Measurements from ENCODE around the gene TFE3. TPM values are rescaled to one million over a fixed set of nuclear protein-coding genes. Genes with fewer than 3 reads are reported as not detected.

Gene TFE3
- 15.3 and 18.1 TPM in 2 replicates for total RNA-seq

DNA sequence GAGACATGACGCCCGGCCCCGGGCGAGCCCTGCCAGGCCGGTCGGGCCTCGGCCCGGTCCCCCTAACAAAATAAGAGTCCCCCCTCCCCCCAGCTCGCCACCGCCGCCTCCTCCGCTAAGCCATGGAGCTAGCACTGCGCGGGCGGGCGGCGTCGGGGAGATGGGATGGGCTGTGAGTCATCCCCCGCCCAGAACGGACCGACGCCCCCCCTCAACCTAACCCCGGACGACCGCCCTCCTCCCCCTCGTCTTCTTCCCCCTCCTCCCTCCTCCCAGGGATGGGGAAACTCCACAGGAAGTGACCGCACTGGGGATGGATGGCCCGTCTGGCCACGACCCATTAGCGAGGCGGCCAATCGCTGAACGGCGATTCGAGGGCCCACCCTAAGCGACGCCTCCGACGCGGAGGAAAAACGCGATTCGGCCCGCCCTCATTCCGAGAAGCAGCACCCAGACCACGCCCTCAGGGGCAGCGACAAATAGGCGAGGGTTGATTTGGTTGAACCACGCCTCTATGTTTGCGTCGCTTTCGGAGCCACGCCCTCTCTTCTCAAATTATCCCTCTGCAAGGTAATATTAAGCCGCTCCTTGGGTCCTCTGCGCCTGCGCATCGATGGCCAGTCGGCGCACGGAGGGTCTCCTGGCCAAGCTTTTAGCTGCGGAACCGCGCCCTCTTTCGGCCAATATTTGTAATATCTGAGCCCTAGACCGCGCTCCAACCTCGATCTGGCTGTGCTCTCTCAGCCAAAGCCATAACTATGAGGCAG, at the start of gene TFE3:
TFE3 (minus strand) TSS at position 138 of the 767 bp plus-strand sequence; CDS start at position 7, 131 bp downstream.

DNA sequence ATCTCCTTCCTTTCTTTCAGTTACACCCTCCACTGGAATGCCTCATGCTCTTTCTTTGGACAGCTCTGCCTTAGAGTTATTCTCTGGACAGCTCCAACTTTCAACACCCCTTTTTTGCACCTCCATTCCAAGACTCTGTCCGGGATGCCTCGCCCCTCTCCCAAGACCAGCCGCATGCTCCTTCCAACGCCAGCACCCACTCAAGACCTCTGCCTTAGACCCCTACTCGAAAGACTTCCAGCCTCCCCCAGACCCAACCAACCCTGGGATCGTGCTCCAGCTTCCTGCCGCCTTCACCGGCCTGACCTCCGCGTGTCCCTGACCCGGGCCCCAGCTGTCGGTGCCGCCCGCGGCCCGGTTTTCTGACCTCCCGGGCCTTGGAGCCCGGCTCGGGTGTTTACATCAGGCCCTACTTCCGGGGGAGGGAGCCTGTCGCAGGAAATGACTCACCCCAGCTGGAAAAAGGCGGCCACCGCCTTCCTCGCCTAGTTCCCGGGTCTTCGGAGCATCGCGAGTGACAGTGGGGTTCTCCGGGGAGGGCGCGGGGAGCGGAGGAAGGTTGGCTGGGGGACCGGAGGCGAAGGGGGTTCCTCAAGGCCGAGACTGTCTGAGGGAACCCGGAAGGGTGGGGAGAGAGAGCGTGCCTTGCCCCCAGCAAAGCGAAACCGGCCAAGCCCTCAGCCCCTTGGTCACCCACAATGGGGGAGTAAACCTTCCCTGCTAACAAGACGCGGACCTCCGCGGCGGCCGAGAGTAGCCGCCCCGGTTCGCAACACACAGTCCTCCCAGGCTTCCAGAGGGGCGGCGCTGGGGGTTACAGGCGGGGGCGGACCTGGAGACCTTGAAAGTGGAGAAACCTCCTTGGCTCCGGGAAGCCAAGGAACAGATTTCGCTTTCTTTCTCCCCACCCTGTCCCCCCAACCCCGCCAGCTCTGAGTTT, 36.6 kb upstream of the TFE3 start, which contains the start of gene WDR45:
WDR45 (minus strand) TSS at position 399 of the 940 bp plus-strand sequence. CDS start 1,792 bp downstream, outside the sequence.

GRCh38 chrX:49073601-49074575, 30.7 kb upstream of the TFE3 start, which contains the start of gene PRAF2:
TSS of gene PRAF2 (minus strand) at chrX:49074002. CDS start at chrX:49073987, 15 bp downstream.

DNA sequence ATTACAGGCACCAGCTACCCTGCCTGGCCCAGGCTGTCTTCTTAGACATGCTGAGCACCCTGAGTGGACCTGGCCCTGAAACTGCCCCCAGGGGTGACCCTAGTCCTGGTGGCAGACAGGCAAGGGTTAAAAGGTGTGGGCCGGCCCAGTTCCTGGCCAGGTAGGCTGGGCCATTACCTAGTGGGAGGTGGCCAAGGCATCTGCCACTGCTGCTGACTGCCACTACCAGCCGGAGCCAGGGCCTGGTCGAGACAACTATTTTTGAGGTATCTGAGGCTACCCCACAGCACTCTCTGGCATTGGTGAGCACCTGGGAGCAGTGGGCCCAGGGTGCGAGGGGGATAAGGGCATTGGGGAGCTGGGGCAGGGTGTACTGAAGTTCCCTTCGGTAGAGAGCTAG, 15.6 kb upstream of the TFE3 start, which contains the start of gene CCDC120:
CCDC120 (plus strand) TSS at position 206 of the 400 bp plus-strand sequence. CDS start 3,043 bp downstream, outside the sequence.

DNA sequence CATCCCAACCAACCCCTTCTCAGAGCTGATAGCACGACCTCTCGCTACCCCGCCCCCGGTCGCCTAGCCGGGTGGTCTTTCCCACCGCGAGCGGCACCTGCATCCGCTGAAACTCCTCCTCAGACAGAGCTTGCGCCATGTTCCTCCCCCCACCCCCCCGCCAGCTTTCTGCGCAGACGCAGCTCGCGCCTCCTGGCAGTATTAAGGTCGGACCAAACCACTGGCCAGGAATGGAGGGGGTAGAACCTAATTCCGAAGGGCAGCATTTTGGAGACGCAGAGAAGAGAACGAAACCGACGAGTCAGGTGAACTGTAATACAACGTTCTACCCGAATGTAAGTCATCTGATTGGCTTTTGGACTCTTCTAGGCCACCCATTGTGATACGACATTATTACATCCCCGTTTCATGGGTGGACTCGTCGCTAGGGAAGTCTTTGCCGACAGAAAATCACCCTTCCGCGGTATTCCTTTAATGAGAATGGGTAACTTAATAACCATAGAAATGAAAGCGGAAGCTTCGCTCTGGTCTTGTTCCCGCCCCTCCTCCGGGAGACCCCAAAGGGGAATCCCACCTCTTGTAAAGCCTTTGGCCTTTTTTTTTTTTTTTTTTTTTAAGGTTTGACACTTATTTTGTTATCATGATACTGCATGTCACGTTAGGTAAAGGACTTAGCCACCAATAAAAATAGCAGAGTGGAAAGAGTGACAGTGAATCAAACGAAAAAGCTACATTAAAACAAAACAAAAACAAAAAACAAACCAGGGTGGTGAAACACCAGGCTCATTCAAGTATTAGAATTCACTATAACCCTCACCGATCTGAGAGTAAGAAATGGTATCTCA, 40.8 kb downstream of the TFE3 start, which contains the start of gene GRIPAP1:
GRIPAP1 (minus strand) TSS at position 174 of the 845 bp plus-strand sequence; CDS start at position 139, 35 bp downstream.

Other genes starting within 250 kb of the TFE3 start
- gene HDAC6, start 241.3 kb downstream of the TFE3 start, total RNA-seq: 20.1 and 28.6 TPM in 2 replicates
- not detected in 2 replicates for gene ERAS, start 216.8 kb downstream of the TFE3 start, total RNA-seq
- gene PCSK1N, start 207.7 kb downstream of the TFE3 start, total RNA-seq: under 0.01 TPM in 1 of 2 replicates, not detected in the other
- gene TIMM17B, start 145.6 kb downstream of the TFE3 start, total RNA-seq: 35.0 and 36.4 TPM in 2 replicates
- 79.9 and 99.7 TPM in 2 replicates for gene PQBP1, start 145.4 kb downstream of the TFE3 start, total RNA-seq
- 12.7 and 14.3 TPM in 2 replicates for gene SLC35A2, start 131.7 kb downstream of the TFE3 start, total RNA-seq
- gene PIM2, start 124.3 kb downstream of the TFE3 start, total RNA-seq: 4.9 and 5.8 TPM in 2 replicates
- gene OTUD5, start 85.8 kb downstream of the TFE3 start, total RNA-seq: 18.4 and 25.7 TPM in 2 replicates
- gene KCND1, start 71.5 kb downstream of the TFE3 start, total RNA-seq: 0.46 and 0.65 TPM in 2 replicates
- gene GRIPAP1, start 41.1 kb downstream of the TFE3 start, total RNA-seq: 22.4 and 27.1 TPM in 2 replicates
- 0.61 and 0.65 TPM in 2 replicates for gene CCDC120, start 15.6 kb upstream of the TFE3 start, total RNA-seq
- gene PRAF2, start 30.6 kb upstream of the TFE3 start, total RNA-seq: 4.6 and 5.2 TPM in 2 replicates
- 24.0 and 34.0 TPM in 2 replicates for gene WDR45, start 36.5 kb upstream of the TFE3 start, total RNA-seq
- gene GPKOW, start 80.4 kb upstream of the TFE3 start, total RNA-seq: 23.4 and 25.1 TPM in 2 replicates
- 0.65 and 1.7 TPM in 2 replicates for gene MAGIX, start 119.4 kb upstream of the TFE3 start, total RNA-seq
- 7.8 and 13.3 TPM in 2 replicates for gene PLP2, start 128.5 kb upstream of the TFE3 start, total RNA-seq
- 5.2 and 6.2 TPM in 2 replicates for gene PRICKLE3, start 143.0 kb upstream of the TFE3 start, total RNA-seq
- gene SYP, start 156.8 kb upstream of the TFE3 start, total RNA-seq: under 0.01 and 0.15 TPM in 2 replicates
- gene CACNA1F, start 190.0 kb upstream of the TFE3 start, total RNA-seq: not detected in 2 replicates
- 8.1 and 10.6 TPM in 2 replicates for gene CCDC22, start 192.1 kb upstream of the TFE3 start, total RNA-seq
- not detected in 2 replicates for gene FOXP3, start 221.4 kb upstream of the TFE3 start, total RNA-seq
- gene PPP1R3F, start 226.4 kb upstream of the TFE3 start, total RNA-seq: 1.9 and 2.9 TPM in 2 replicates